H1 (cell line): ENCODE measurements around the gene UBE2E1. TPM values are rescaled to one million over a fixed set of nuclear protein-coding genes. Genes with fewer than 3 reads are reported as not detected.

Experiments used
- CTCF ChIA-PET: fragments of 300-600 bp; sonication (Branson Sonifier 250); formaldehyde crosslinking; loops from one replicate; lab custom pipeline; 2021; ENCODE audit not compliant: partially characterized antibody; lab: Charles Lee
- POLR2A ChIA-PET: fragments of 300-600 bp; sonication (Branson Sonifier 250); formaldehyde crosslinking; loops from one replicate; lab custom pipeline; 2021; ENCODE audit warnings: inconsistent platforms; ENCODE audit not compliant: partially characterized antibody; lab: Charles Lee
- DNase-seq, 2 experiments: peaks; one replicate each; pipeline versions ENCODE4 v3.0.0 to v3.0.0-alpha.2; 2010 to 2022; ENCODE audit warnings: low spot score in 2 of 2, low read depth in 1 of 2, mixed read lengths in 1 of 2
- FAIRE-seq: peaks from 2 replicates; lab custom pipeline; 2011; peaks lifted over from hg19 to GRCh38; lab: Jason Lieb, UNC
- H2AFZ ChIP-seq: 2 replicates; pipeline ENCODE4 v1.8.1; 2012; ENCODE audit warnings: low read length, inconsistent platforms
- H2AK5ac ChIP-seq: 2 replicates; pipeline ENCODE4 v1.6.1; 2013; ENCODE audit warnings: low read depth, low read length
- H2BK120ac ChIP-seq: replicated peaks from 2 replicates; pipeline ENCODE3; 2013; ENCODE audit warnings: low read depth, low read length, inconsistent platforms
- H2BK12ac ChIP-seq: 2 replicates; pipeline ENCODE4 v1.6.1; 2013; ENCODE audit warnings: low read depth, low read length
- H2BK15ac ChIP-seq: 2 replicates; pipeline ENCODE4 v1.6.1; 2013; ENCODE audit warnings: low read length
- H2BK20ac ChIP-seq: 2 replicates; pipeline ENCODE4 v1.6.1; 2013; ENCODE audit warnings: low read length
- H2BK5ac ChIP-seq: 2 replicates; pipeline ENCODE4 v1.6.1; 2013; ENCODE audit warnings: low read depth, low read length
- H3K14ac ChIP-seq: 2 replicates; pipeline ENCODE4 v1.6.1; 2013; ENCODE audit warnings: inconsistent platforms; ENCODE audit not compliant: insufficient read length
- H3K18ac ChIP-seq: 2 replicates; pipeline ENCODE4 v1.6.1; 2013; ENCODE audit warnings: low read length; ENCODE audit errors: extremely low read depth
- H3K23ac ChIP-seq: 2 replicates; pipeline ENCODE4 v1.6.1; 2013; ENCODE audit warnings: inconsistent platforms; ENCODE audit not compliant: insufficient read length
- H3K23me2 ChIP-seq: 2 replicates; pipeline ENCODE4 v1.6.1; 2013; ENCODE audit warnings: low read depth, low read length
- H3K27ac ChIP-seq: 2 replicates; pipeline ENCODE4 v1.6.1; 2011; ENCODE audit warnings: low read depth, low read length, inconsistent platforms
- H3K27me3 ChIP-seq, 4 experiments: replicated peaks in 1 of 4; 1 replicate in 1 of 4; 2 replicates in 3 of 4; pipeline versions ENCODE4 v1.6.1 to v1.8.1; 2011 to 2013; ENCODE audit warnings: low read length in 3 of 4, mild to moderate bottlenecking in 3 of 4, inconsistent platforms in 2 of 4, mixed read lengths in 2 of 4, moderate library complexity in 1 of 4; ENCODE audit not compliant: control insufficient read depth in 3 of 4, insufficient read depth in 3 of 4; ENCODE audit errors: extremely low read depth in 1 of 4
- H3K36me3 ChIP-seq, 4 experiments: 2 replicates each; pipeline versions ENCODE4 v1.6.1 to v1.8.1; 2011 to 2013; ENCODE audit warnings: mild to moderate bottlenecking in 4 of 4, low read length in 3 of 4, moderate library complexity in 2 of 4, control low read depth in 1 of 4, inconsistent platforms in 1 of 4; ENCODE audit not compliant: insufficient read depth in 4 of 4, control insufficient read depth in 2 of 4
- H3K4ac ChIP-seq: replicated peaks from 2 replicates; pipeline ENCODE3; 2013; ENCODE audit warnings: low read length, low read depth, mixed read lengths, inconsistent platforms; ENCODE audit not compliant: insufficient read length
- H3K4me1 ChIP-seq, 4 experiments: replicated peaks in 1 of 4; 1 replicate in 1 of 4; 2 replicates in 3 of 4; pipeline versions ENCODE4 v1.6.1 to v1.8.1; 2011 to 2013; ENCODE audit warnings: low read length in 3 of 4, inconsistent platforms in 2 of 4, mixed read lengths in 1 of 4; ENCODE audit not compliant: insufficient read depth in 4 of 4, control insufficient read depth in 3 of 4
- H3K4me2 ChIP-seq, 2 experiments: 2 replicates each; pipeline versions ENCODE4 v1.6.1 to v1.8.1; 2011 to 2013; ENCODE audit warnings: low read depth in 2 of 2, low read length in 2 of 2, control low read depth in 1 of 2, inconsistent platforms in 1 of 2, mild to moderate bottlenecking in 1 of 2; ENCODE audit not compliant: insufficient read depth in 1 of 2
- H3K4me3 ChIP-seq, 4 experiments: fragments of 200-600, 300-600 bp in 1 of 4; sonication (generic), shearing (Covaris generic), sonication (Bioruptor Twin) in 1 of 4; 2 replicates each; pipeline versions ENCODE4 v1.5.1 to v1.8.1; 2011 to 2016; ENCODE audit warnings: low read length in 4 of 4, low read depth in 3 of 4, control low read depth in 2 of 4, inconsistent platforms in 2 of 4, mild to moderate bottlenecking in 2 of 4, mixed read lengths in 1 of 4, moderate library complexity in 1 of 4; ENCODE audit not compliant: insufficient read depth in 2 of 4; ENCODE audit errors: extremely low read depth in 1 of 4
- H3K56ac ChIP-seq: replicated peaks from 2 replicates; pipeline ENCODE3; 2013; ENCODE audit warnings: low read depth, mild to moderate bottlenecking, mixed read lengths, low read length, inconsistent platforms; ENCODE audit not compliant: insufficient read length
- H3K79me1 ChIP-seq: 2 replicates; pipeline ENCODE4 v1.6.1; 2013; ENCODE audit warnings: low read depth, low read length, control low read depth
- H3K79me2 ChIP-seq, 2 experiments: 2 replicates each; pipeline versions ENCODE4 v1.6.1 to v1.8.1; 2012 to 2013; ENCODE audit warnings: low read length in 2 of 2, mild to moderate bottlenecking in 2 of 2, inconsistent platforms in 1 of 2; ENCODE audit not compliant: insufficient read depth in 2 of 2, control insufficient read depth in 1 of 2
- H3K9ac ChIP-seq, 4 experiments: replicated peaks in 1 of 4; 1 replicate in 1 of 4; 2 replicates in 3 of 4; pipeline versions ENCODE4 v1.6.1 to v1.8.1; 2011 to 2013; ENCODE audit warnings: low read depth in 3 of 4, low read length in 3 of 4, control low read depth in 2 of 4, mild to moderate bottlenecking in 2 of 4, moderate library complexity in 2 of 4, inconsistent platforms in 1 of 4; ENCODE audit errors: extremely low read depth in 1 of 4
- H3K9me3 ChIP-seq, 2 experiments: 2 replicates each; pipeline versions ENCODE4 v1.6.1 to v1.8.1; 2012 to 2013; ENCODE audit warnings: mild to moderate bottlenecking in 2 of 2, moderate library complexity in 2 of 2, control low read depth in 1 of 2, inconsistent platforms in 1 of 2, low read depth in 1 of 2, low read length in 1 of 2, mixed read lengths in 1 of 2; ENCODE audit not compliant: insufficient read depth in 2 of 2
- H4K20me1 ChIP-seq, 2 experiments: replicated peaks in 1 of 2; 2 replicates each; pipeline versions ENCODE3 to v1.8.1; 2011 to 2013; ENCODE audit warnings: inconsistent platforms in 2 of 2, low read length in 2 of 2, mild to moderate bottlenecking in 1 of 2; ENCODE audit not compliant: insufficient read depth in 2 of 2, control insufficient read depth in 1 of 2
- H4K5ac ChIP-seq: 2 replicates; pipeline ENCODE4 v1.6.1; 2013; ENCODE audit warnings: low read length, low read depth, mixed read lengths, inconsistent platforms; ENCODE audit not compliant: insufficient read length
- H4K8ac ChIP-seq: 2 replicates; pipeline ENCODE4 v1.8.0; 2013; ENCODE audit warnings: mild to moderate bottlenecking, moderate library complexity, low read length, inconsistent platforms; ENCODE audit not compliant: insufficient read depth; ENCODE audit errors: extremely low read depth
- H4K91ac ChIP-seq: replicated peaks from 2 replicates; pipeline ENCODE3; 2013; ENCODE audit warnings: low read length, mixed read lengths, inconsistent platforms; ENCODE audit not compliant: insufficient read length
- ASH2L ChIP-seq: fragments of 200-600, 300-600 bp; sonication (generic); IDR thresholded peaks from one replicate; pipeline ENCODE4 v1.7.1; 2017; ENCODE audit warnings: low read length
- BCL11A ChIP-seq, 2 experiments: IDR thresholded peaks; one replicate each; pipeline ENCODE4 v1.6.1; 2011; ENCODE audit warnings: low read depth in 2 of 2, low read length in 2 of 2, mild to moderate bottlenecking in 2 of 2
- CHD2 ChIP-seq: IDR thresholded peaks from 2 replicates; pipeline ENCODE4 v1.6.1; 2012; ENCODE audit warnings: low read length, improper control_type of control experiment
- CREB1 ChIP-seq: IDR thresholded peaks from 2 replicates; pipeline ENCODE4 v1.6.1; 2012; ENCODE audit warnings: inconsistent platforms
- JUND ChIP-seq: IDR thresholded peaks from 2 replicates; pipeline ENCODE4 v1.6.1; 2011; ENCODE audit warnings: mild to moderate bottlenecking, improper control_type of control experiment, low read length
- KDM5A ChIP-seq: fragments of 200-600 bp; IDR thresholded peaks from 2 replicates; pipeline ENCODE4 v1.7.1; 2012; ENCODE audit warnings: mild to moderate bottlenecking, low read length, inconsistent platforms, mixed read lengths
- NRF1 ChIP-seq: IDR thresholded peaks from 2 replicates; pipeline ENCODE4 v1.6.1; 2011; ENCODE audit warnings: mild to moderate bottlenecking, low read depth, low read length, improper control_type of control experiment
- RFX5 ChIP-seq: IDR thresholded peaks from 2 replicates; pipeline ENCODE4 v1.6.1; 2011; ENCODE audit warnings: low read depth, low read length, improper control_type of control experiment, borderline replicate concordance
- SP4 ChIP-seq: IDR thresholded peaks from 2 replicates; pipeline ENCODE4 v1.6.1; 2012; ENCODE audit warnings: low read length, inconsistent platforms
- polyA plus RNA-seq, 7 experiments: library from polyadenylated mRNA; depleted of rRNA in 3 of 7; stranded (reverse) in 5 of 7; unstranded in 2 of 7; fragments of >200 nt in 5 of 7; fragments of 200-250 nt in 2 of 7; gene quantifications; 1 replicate in 5 of 7; 2 replicates in 1 of 7; 4 replicates in 1 of 7; pipeline versions ENCODE4 v1.2.1 to v1.2.3, GENCODE V29; 2011 to 2013; ENCODE audit warnings: missing spikeins in 2 of 7, mixed read lengths in 2 of 7
- total RNA-seq: library from RNA; stranded (reverse); fragmentation: NEBNext Ultra II Directional; extraction: Animal tissue kit (Norgen Biotek cat#: 25700); gene quantifications from 2 replicates; pipeline ENCODE4 v1.2.1, GENCODE V29; 2021
- TF ChIP-seq, protein P1 (sequence below): IDR thresholded peaks from 2 replicates; pipeline ENCODE4 v1.6.1; 2012; ENCODE audit warnings: inconsistent platforms
- TF ChIP-seq, protein P2 (sequence below): IDR thresholded peaks from 2 replicates; pipeline ENCODE4 v1.6.1; 2011; ENCODE audit warnings: low read length, improper control_type of control experiment

UBE2E1 gene
- total and polyA plus RNA-seq, 2 of the 8 experiments (the other 6 are each of a cell fraction or from before 2014, with no cell fraction given), result 109 to 141 TPM

DNA sequence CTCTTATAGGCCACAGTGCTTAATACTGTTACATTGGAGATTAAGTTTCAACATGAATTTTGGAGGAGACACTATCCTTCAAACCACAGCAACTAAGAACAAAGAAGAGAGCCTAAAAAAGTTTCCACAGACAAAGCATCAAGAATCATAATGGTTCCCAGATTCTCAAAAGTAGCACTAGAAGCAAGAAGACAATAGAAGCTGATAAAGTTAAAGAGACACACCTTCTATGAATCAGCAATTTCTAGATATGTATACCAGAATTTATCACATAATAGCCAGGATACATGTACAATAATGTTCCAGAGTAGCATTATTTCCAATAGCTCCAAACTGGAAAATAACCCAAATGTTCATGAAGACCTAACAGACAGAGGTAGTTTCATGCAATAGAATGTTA is 98.8 kb downstream of the UBE2E1 start:
- FAIRE-seq, result no peak
- no peak overlapping the region for H2AFZ ChIP-seq
- no peak overlapping the region for H3K14ac ChIP-seq
- H2AK5ac ChIP-seq, result no peak overlapping the region
- no peak overlapping the region for H2BK120ac ChIP-seq
- H2BK5ac ChIP-seq, result no peak overlapping the region
- H3K4me1 ChIP-seq, result no peaks in the 10 kb centered on the region
- H4K20me1 ChIP-seq, result no peaks in the 10 kb centered on the region
- H3K27me3 ChIP-seq, result peaks cover 0 to 1% (median 0%) of the 10 kb centered on the region in 4 experiments; a peak in 1 of 7 replicates
- DNase-seq, result no peak
- no peaks in the 10 kb centered on the region for H3K79me1 ChIP-seq
- no peak overlapping the region for H3K4ac ChIP-seq
- no peak overlapping the region for H4K91ac ChIP-seq
- no peaks in the 10 kb centered on the region for H3K9me3 ChIP-seq
- H2BK20ac ChIP-seq, result no peak overlapping the region
- peaks cover 0 to 21% (median 9%) of the 10 kb centered on the region in 4 experiments; a peak in 4 of 8 replicates for H3K36me3 ChIP-seq
- H2BK12ac ChIP-seq, result no peak overlapping the region
- no peak overlapping the region for H3K4me3 ChIP-seq
- ChIA-PET POLR2A (interaction anchor here (8.5 kb wide), 1 partner anchor 14 kb away, joined by 81 read pairs; the partner anchor contains the start of genes NKIRAS1 and RPL15), CTCF (no interaction called here)
- no peak overlapping the region for H4K8ac ChIP-seq
- no peak overlapping the region for H3K4me2 ChIP-seq
- H3K23ac ChIP-seq, result no peak overlapping the region
- H3K18ac ChIP-seq, result no peak overlapping the region
- no peaks in the 10 kb centered on the region for H3K79me2 ChIP-seq
- no peak overlapping the region for H4K5ac ChIP-seq
- H3K9ac ChIP-seq, result no peak overlapping the region
- TF ChIP-seq NRF1 (no peak), CHD2 (no peak), KDM5A (no peak), ASH2L (no peak), CREB1 (no peak), BCL11A (IDR thresholded peaks at IDR 0.05; ENCODE audit: low read depth in 2 of 2, low read length in 2 of 2) (no peak), JUND (no peak), RFX5 (no peak), SP4 (no peak)
- TF ChIP-seq, protein P1, sequence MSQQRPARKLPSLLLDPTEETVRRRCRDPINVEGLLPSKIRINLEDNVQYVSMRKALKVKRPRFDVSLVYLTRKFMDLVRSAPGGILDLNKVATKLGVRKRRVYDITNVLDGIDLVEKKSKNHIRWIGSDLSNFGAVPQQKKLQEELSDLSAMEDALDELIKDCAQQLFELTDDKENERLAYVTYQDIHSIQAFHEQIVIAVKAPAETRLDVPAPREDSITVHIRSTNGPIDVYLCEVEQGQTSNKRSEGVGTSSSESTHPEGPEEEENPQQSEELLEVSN, result no peak
- TF ChIP-seq, protein P2, sequence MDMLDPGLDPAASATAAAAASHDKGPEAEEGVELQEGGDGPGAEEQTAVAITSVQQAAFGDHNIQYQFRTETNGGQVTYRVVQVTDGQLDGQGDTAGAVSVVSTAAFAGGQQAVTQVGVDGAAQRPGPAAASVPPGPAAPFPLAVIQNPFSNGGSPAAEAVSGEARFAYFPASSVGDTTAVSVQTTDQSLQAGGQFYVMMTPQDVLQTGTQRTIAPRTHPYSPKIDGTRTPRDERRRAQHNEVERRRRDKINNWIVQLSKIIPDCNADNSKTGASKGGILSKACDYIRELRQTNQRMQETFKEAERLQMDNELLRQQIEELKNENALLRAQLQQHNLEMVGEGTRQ, result no peak
- no peak overlapping the region for H3K56ac ChIP-seq
- H3K27ac ChIP-seq, result no peak overlapping the region
- no peak overlapping the region for H2BK15ac ChIP-seq
- no peaks in the 10 kb centered on the region for H3K23me2 ChIP-seq
